NT2/D1 (cell line): Measurements from ENCODE around the gene ONECUT2.
"Not testable (repeated sequence)": the region's sequence is repeated elsewhere in the genome, so short reads cannot be mapped to it uniquely, and the experiment has no call there.

Experiments used
- DNase-seq: peaks from one replicate; pipeline ENCODE4 v3.0.0-alpha.2; 2011; ENCODE audit warnings: low read depth, low spot score
- H3K27me3 ChIP-seq: 2 replicates; pipeline ENCODE4 v1.6.0; 2011; ENCODE audit warnings: mild to moderate bottlenecking; ENCODE audit not compliant: insufficient read length, insufficient read depth
- H3K36me3 ChIP-seq: 2 replicates; pipeline ENCODE4 v1.6.1; 2011; ENCODE audit warnings: mild to moderate bottlenecking, low read length, mixed read lengths; ENCODE audit not compliant: insufficient read depth, insufficient read length
- H3K4me1 ChIP-seq: 2 replicates; pipeline ENCODE4 v1.5.1; 2011; ENCODE audit not compliant: insufficient read depth, insufficient read length
- H3K4me3 ChIP-seq: 2 replicates; pipeline ENCODE4 v1.5.1; 2011; ENCODE audit warnings: low read depth; ENCODE audit not compliant: insufficient read length
- H3K9ac ChIP-seq: 2 replicates; pipeline ENCODE4 v1.6.0; 2011; ENCODE audit warnings: low read depth; ENCODE audit not compliant: insufficient read length
- H3K9me3 ChIP-seq: 2 replicates; pipeline ENCODE4 v1.5.1; 2011; ENCODE audit warnings: mild to moderate bottlenecking, low read length; ENCODE audit not compliant: insufficient read depth
- SUZ12 ChIP-seq: IDR thresholded peaks from 2 replicates; pipeline ENCODE4 v1.6.1; 2011; ENCODE audit not compliant: insufficient read length, insufficient read depth; ENCODE audit errors: extremely low read depth
- YY1 ChIP-seq: IDR thresholded peaks from 2 replicates; pipeline ENCODE4 v1.6.1; 2011; ENCODE audit not compliant: insufficient read length, insufficient read depth
- ZNF274 ChIP-seq: IDR thresholded peaks from 2 replicates; pipeline ENCODE4 v1.6.1; 2011; ENCODE audit warnings: mild to moderate bottlenecking, low read depth, low read length

Gene ONECUT2

DNA sequence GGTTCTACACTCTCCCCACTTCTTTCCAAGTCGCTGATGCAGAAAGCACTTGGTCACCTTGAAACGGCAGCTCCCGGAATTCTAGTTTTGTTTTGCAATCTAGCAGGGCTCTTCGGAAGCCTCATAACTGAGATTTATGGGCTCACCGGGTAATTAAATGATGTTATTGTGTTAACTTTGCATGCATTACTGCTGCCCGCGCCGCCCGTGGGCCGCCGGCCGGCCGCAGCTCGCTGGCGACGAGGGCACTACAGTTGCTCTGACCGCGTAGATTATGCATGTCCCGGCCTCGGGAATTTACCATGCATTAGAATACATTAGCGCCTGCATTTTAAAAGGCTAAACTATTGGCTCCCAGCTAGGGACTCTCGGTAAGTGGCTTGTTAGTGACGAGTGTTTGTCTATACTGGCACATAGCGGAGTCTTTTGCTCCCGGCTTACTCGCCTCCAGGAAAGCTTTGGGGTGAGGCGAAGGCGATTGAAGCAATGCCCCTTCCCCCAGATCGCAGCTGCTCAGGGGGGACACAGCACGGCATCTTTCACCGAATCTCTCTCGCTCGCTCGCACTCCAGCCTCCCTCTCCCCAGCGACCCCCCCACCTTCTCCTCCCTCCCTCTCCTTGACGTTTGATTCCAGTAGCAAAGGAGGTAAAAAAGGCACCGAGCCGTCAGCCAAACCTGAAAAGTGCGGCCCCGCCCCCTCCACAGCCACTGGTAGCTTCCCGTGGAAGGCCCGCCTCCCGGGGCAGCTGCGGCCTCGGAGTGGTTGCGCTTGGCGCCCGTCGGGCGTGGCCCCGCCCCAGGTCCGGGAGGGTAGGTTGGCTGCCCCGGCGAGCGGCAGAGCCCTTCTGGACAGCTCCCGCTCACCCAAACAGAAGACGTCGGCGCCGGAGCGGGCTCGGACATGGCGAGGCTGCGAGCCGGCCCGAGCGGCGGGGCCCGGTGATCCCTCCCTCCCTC is at the start of gene ONECUT2:
ONECUT2 (plus strand) TSS at position 839 of the 959 bp plus-strand sequence. CDS start 343 bp downstream, outside the sequence.
- Histone ChIP-seq H3K27me3 (peaks cover 93% of the 10 kb centered on the region), H3K9me3 (no peaks in the 10 kb centered on the region), H3K4me3 (peak within 1 kb of the TSS; percentile 58), H3K36me3 (no peaks in the 10 kb centered on the region), H3K4me1 (peaks cover 5% of the 10 kb centered on the region), H3K9ac (peak within 1 kb of the TSS; percentile 32)
- DNase-seq, result peak; percentile 87
- TF ChIP-seq YY1 (no peak), ZNF274 (no peak), SUZ12 (peak; percentile 39)

DNA sequence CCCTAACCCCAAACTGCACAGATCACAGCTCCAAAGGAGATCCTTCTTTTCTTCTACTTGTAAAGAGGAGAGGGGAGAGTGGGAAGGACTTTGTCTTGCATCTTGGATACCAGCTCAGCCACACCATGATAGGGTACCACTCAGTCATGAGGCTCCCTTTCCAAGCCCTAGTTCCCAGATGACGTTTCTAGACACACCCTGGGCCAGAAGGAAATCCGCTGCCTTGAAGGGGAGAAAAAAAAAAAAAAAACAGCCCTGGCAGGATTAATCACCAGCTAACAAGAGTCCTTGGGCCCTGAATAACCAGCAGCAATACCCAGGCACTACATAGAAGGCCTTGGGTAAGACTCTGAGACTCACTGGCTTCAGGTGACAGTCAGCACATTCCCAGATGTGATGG is 45.9 kb upstream of the ONECUT2 start:
- no peaks in the 10 kb centered on the region for H3K4me1 ChIP-seq
- TF ChIP-seq ZNF274, result no peak
- TF ChIP-seq YY1, result no peak
- no peak for TF ChIP-seq SUZ12
- H3K4me3 ChIP-seq, result no peak overlapping the region

DNA sequence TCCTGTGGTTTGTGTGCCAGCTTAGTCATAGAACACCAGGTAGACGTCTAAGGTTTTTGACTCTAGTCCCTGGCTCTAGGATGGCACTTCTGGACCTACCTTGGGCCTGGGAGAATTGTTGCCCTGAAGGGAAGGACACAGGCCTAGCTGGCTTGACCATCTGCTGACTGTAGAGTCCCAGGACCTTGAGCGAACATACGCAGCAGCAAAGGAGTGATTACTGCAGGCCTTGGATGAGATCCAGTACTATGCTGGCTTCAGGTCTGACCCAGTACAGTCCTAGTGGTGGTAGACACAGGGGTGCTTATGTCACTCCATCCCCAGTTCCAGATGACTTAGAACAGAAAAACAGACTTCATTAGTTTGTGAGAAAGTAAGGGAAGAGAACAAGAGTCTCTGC is 45.1 kb upstream of the ONECUT2 start:
- Histone ChIP-seq H3K9me3 (no peaks in the 10 kb centered on the region), H3K9ac (no peak overlapping the region), H3K36me3 (no peaks in the 10 kb centered on the region), H3K4me1 (no peaks in the 10 kb centered on the region), H3K27me3 (no peaks in the 10 kb centered on the region), H3K4me3 (no peak overlapping the region)
- no peak for DNase-seq
- TF ChIP-seq ZNF274 (no peak), YY1 (no peak), SUZ12 (no peak)

More for the DNA sequence above, 45.9 kb upstream of the ONECUT2 start:
- Histone ChIP-seq H3K36me3 (no peaks in the 10 kb centered on the region), H3K27me3 (no peaks in the 10 kb centered on the region), H3K9me3 (no peaks in the 10 kb centered on the region), H3K9ac (no peak overlapping the region)
- DNase-seq, result no peak

DNA sequence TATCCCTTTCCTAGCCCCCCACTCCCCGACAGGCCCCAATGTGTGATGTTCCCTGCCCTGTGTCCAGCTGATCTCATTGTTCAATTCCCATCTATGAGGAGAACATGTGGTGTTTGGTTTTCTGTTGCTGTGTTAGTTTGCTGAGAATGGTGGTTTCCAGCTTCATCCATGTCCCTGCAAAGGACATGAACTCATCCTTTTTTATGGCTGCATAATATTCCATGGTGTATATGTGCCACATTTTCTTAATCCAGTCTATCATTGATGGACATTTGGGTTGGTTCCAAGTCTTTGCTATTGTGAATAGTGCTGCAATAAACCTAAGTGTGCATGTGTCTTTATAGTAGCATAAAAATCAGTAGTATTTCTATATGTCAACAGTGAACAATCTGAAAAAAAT is 40.4 kb upstream of the ONECUT2 start:
- not testable (repeated sequence) for H3K4me1 ChIP-seq, H3K4me3 ChIP-seq, H3K27me3 ChIP-seq, H3K9me3 ChIP-seq, DNase-seq, H3K36me3 ChIP-seq, H3K9ac ChIP-seq

DNA sequence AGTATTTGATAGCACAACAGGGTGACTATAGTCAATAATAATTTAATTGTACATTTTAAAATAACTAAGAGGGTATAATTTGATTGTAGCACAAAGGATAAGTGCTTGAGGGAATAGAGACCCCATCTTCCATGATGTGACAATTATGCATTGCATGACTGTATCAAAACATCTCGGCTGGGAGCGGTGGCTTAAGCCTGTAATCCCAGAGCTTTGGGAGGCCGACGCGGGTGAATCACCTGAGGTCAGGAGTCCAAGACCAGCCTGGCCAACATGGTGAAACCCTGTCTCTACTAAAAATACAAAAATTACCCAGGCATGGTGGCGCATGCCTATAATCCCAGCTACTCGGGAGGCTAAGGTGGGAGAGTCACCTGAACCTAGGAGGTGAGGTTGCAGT is 38.3 kb upstream of the ONECUT2 start:
- not testable (repeated sequence) for H3K36me3 ChIP-seq, H3K4me3 ChIP-seq, H3K27me3 ChIP-seq, H3K9me3 ChIP-seq, H3K4me1 ChIP-seq, H3K9ac ChIP-seq, DNase-seq

DNA sequence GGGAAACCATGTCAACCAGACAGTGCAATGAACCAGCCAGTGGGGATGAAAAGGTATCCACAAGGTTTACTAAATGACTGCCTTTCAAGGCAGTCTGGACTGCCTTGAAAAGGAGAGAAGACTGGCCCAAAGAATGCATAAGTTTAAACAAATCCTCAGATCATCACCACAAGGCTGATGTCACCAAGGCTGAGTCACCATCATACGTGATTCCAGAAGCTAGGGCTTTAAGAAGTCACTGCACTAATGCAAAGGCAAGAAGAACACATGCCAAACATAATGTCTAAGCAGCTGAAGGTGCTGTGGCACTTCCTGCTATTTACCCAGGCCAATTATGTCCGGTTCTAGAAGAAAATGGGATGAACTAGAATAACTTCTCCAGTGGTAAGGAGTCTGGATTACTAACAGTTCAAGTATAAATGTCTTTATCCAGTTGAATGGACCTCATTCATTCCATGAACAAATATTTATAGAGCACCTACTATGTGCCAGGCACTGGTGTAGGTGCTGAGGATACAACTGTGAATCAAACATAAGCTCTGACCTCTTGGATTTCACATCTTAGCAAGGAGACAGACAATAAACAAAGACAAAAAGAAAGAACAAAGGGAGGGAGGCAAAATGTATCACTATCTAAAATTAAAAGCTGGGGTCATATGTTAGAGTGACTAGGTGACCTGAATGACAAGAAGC is 37.6 kb upstream of the ONECUT2 start:
- no peaks in the 10 kb centered on the region for H3K4me1 ChIP-seq
- no peak for TF ChIP-seq SUZ12
- no peak for TF ChIP-seq ZNF274
- TF ChIP-seq YY1, result no peak
- no peaks in the 10 kb centered on the region for H3K36me3 ChIP-seq
- H3K9me3 ChIP-seq, result no peaks in the 10 kb centered on the region
- no peaks in the 10 kb centered on the region for H3K27me3 ChIP-seq
- DNase-seq, result no peak
- H3K4me3 ChIP-seq, result no peak overlapping the region
- H3K9ac ChIP-seq, result no peak overlapping the region

DNA sequence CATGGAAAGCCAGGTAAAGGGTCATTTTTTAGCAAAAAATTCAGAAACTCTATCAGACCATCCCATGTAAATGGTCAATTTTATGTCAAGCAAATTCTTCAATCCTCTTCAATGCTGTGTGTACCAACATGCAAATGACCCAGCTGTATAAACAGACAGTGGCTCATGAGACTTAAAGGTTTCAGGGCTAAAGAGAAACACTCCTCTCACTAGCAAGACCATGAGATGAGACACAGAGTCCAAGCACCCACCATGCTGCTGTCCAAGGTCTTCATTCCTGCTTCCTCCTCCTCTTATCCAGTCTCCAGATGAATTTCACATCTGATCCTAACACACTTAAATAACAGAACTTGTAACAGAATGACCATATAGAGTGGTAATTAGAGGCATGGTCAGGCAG is 30.8 kb upstream of the ONECUT2 start:
- DNase-seq, result no peak
- no peaks in the 10 kb centered on the region for H3K36me3 ChIP-seq
- no peaks in the 10 kb centered on the region for H3K9me3 ChIP-seq
- H3K27me3 ChIP-seq, result no peaks in the 10 kb centered on the region
- H3K9ac ChIP-seq, result no peak overlapping the region
- no peak for TF ChIP-seq YY1
- no peak for TF ChIP-seq SUZ12
- no peak for TF ChIP-seq ZNF274
- H3K4me1 ChIP-seq, result no peaks in the 10 kb centered on the region
- H3K4me3 ChIP-seq, result no peak overlapping the region
